HepG2 (cell line): ENCODE measurements around the gene KDM4B. TPM values are rescaled to one million over a fixed set of nuclear protein-coding genes. Genes with fewer than 3 reads are reported as not detected.

ENCODE experiments used
- ATAC-seq: fragments of 200-7000 bp; cut with Tn5 transposase; 3 replicates; pipeline ENCODE4 v1.9.1; 2020; ENCODE audit warnings: mild to moderate bottlenecking, moderate library complexity
- BruUV-seq: library from RNA; stranded (reverse); fragments of 400-500 nt; replicated peaks from 2 replicates; lab custom pipeline; 2021; lab: Mats Ljungman, UMichigan
- CTCF ChIA-PET: fragments of 300-600 bp; formaldehyde crosslinking; extraction: SDS; loops from one replicate; lab custom pipeline; 2021; ENCODE audit warnings: low total read pairs, inconsistent platforms, low intra/inter-chr PET ratio; lab: Yijun Ruan, JAX
- POLR2A ChIA-PET: fragments of 350-600 bp; sonication (Branson Sonifier 250); formaldehyde crosslinking; loops from one replicate; lab custom pipeline; 2020; ENCODE audit warnings: antibody characterized with exemption, inconsistent platforms; lab: Yijun Ruan, JAX
- DNase-seq: peaks from one replicate; pipeline ENCODE4 v3.0.0-alpha.2; 2015; ENCODE audit warnings: low spot score
- FAIRE-seq: peaks from 3 replicates; lab custom pipeline; 2011; peaks lifted over from hg19 to GRCh38; lab: Jason Lieb, UNC
- H2AFZ ChIP-seq: one replicate; pipeline ENCODE4 v1.6.1; 2011; ENCODE audit warnings: low read length, inconsistent platforms
- H3K27ac ChIP-seq: fragments of 300-600 bp; 3 replicates; pipeline ENCODE4 v1.8.0; 2011; ENCODE audit warnings: mixed run types, mild to moderate bottlenecking, mixed read lengths, low read length, inconsistent platforms; ENCODE audit not compliant: insufficient read depth; ENCODE audit errors: extremely low read length
- H3K27me3 ChIP-seq, 2 experiments: fragments of 200-600 bp in 1 of 2; 2 replicates in 1 of 2; 3 replicates in 1 of 2; pipeline versions ENCODE4 v1.6.0 to v1.8.0; 2011; ENCODE audit warnings: low read length in 2 of 2, mild to moderate bottlenecking in 2 of 2, moderate library complexity in 2 of 2, inconsistent platforms in 1 of 2; ENCODE audit not compliant: insufficient read depth in 2 of 2, control insufficient read depth in 1 of 2
- H3K36me3 ChIP-seq, 2 experiments: fragments of 200-600 bp in 1 of 2; replicated peaks in 1 of 2; 2 replicates in 1 of 2; 3 replicates in 1 of 2; pipeline versions ENCODE4 v1.5.1 to v1.8.0; 2011; ENCODE audit warnings: low read length in 2 of 2, inconsistent platforms in 1 of 2; ENCODE audit not compliant: insufficient read depth in 2 of 2, control insufficient read depth in 1 of 2
- H3K4me1 ChIP-seq: 2 replicates; pipeline ENCODE4 v1.5.1; 2012; ENCODE audit warnings: low read length, inconsistent platforms; ENCODE audit not compliant: insufficient read depth
- H3K4me2 ChIP-seq: 2 replicates; pipeline ENCODE4 v1.6.0; 2011; ENCODE audit warnings: low read depth, low read length, inconsistent platforms
- H3K4me3 ChIP-seq, 3 experiments: fragments of 200-600 bp in 1 of 3; sonication (generic), shearing (Covaris generic) in 1 of 3; replicated peaks in 1 of 3; 2 replicates each; pipeline ENCODE4 v1.5.1; 2011 to 2016; ENCODE audit warnings: low read length in 3 of 3, inconsistent platforms in 2 of 3, low read depth in 2 of 3, mild to moderate bottlenecking in 2 of 3, control low read depth in 1 of 3, mixed read lengths in 1 of 3; ENCODE audit not compliant: insufficient read depth in 1 of 3
- H3K79me2 ChIP-seq: one replicate; pipeline ENCODE4 v1.6.1; 2011; ENCODE audit warnings: low read length, inconsistent platforms; ENCODE audit not compliant: insufficient read depth
- H3K9ac ChIP-seq: 2 replicates; pipeline ENCODE4 v1.6.0; 2011; ENCODE audit warnings: mild to moderate bottlenecking, low read depth, low read length, inconsistent platforms; ENCODE audit not compliant: insufficient read depth
- H3K9me3 ChIP-seq: 2 replicates; pipeline ENCODE4 v1.5.1; 2012; ENCODE audit warnings: mild to moderate bottlenecking, low read length
- H4K20me1 ChIP-seq: 2 replicates; pipeline ENCODE4 v1.6.0; 2011; ENCODE audit warnings: inconsistent platforms, mild to moderate bottlenecking, low read length, moderate library complexity; ENCODE audit not compliant: insufficient read depth
- ATRX ChIP-seq: sonication (generic); formaldehyde crosslinking; IDR thresholded peaks from 2 replicates; pipeline ENCODE4 v1.4.0; 2020; ENCODE audit warnings: missing genetic modification reagents, borderline replicate concordance
- CREBL2 ChIP-seq: sonication (generic); formaldehyde crosslinking; IDR thresholded peaks from 2 replicates; pipeline ENCODE4 v1.8.1; 2023; ENCODE audit warnings: missing genetic modification reagents, mild to moderate bottlenecking, borderline replicate concordance
- MIER3 ChIP-seq: IDR thresholded peaks from 2 replicates; pipeline ENCODE4 v1.6.1; 2016; ENCODE audit warnings: missing compliant biosample characterization, borderline replicate concordance
- ZBTB10 ChIP-seq: sonication (generic); formaldehyde crosslinking; IDR thresholded peaks from 2 replicates; pipeline ENCODE4 v1.4.0; 2020; ENCODE audit warnings: missing genetic modification reagents, borderline replicate concordance
- ZNF780A ChIP-seq: sonication (generic); formaldehyde crosslinking; IDR thresholded peaks from 2 replicates; pipeline ENCODE4 v1.8.0; 2022; ENCODE audit warnings: mild to moderate bottlenecking, missing genetic modification reagents, moderate library complexity
- WGBS: methylation state at CpG from one replicate; pipeline ENCODE4 v1.1.6; 2017; ENCODE audit warnings: low lambda C conversion rate; 5-methylcytosine and 5-hydroxymethylcytosine counted together
- in situ Hi-C: cut with HindIII; loops from 2 replicates; pipeline ENCODE4 v1.10.0; 2017; ENCODE audit warnings: low pct_unique_long_range_greater_than_20kb; ENCODE audit not compliant: extremely low pct_ligation_motif_present
- intact Hi-C: fragments of 100-400 bp; cut with micrococcal nuclease; formaldehyde crosslinking; loops from one replicate; pipeline ENCODE4 v1.10.0; 2022; ENCODE audit not compliant: unreplicated experiment
- polyA plus RNA-seq, 8 experiments: library from polyadenylated mRNA; depleted of rRNA in 3 of 8; stranded (reverse) in 7 of 8; unstranded in 1 of 8; fragments of >200 nt; fragmentation: Illumina TruSeq in 4 of 8; extraction: Trizol in 4 of 8; gene quantifications; 2 replicates each; pipeline versions ENCODE4 v1.2.1 to v1.2.3, GENCODE V29; 2011 to 2016; ENCODE audit warnings: low read depth in 4 of 8, missing spikeins in 1 of 8, mixed read lengths in 1 of 8; ENCODE audit not compliant: insufficient read depth in 1 of 8
- total RNA-seq, 5 experiments: library from RNA; depleted of rRNA; stranded (reverse); fragments of >200 nt; fragmentation: Illumina TruSeq; extraction: Trizol; gene quantifications; 2 replicates each; pipeline ENCODE4 v1.2.3, GENCODE V29; 2016; ENCODE audit warnings: low read depth in 1 of 5

KDM4B gene
- total and polyA plus RNA-seq, 2 of the 13 experiments (the other 11 are each of a cell fraction or from before 2014, with no cell fraction given) = 4.9 to 14.6 TPM

DNA sequence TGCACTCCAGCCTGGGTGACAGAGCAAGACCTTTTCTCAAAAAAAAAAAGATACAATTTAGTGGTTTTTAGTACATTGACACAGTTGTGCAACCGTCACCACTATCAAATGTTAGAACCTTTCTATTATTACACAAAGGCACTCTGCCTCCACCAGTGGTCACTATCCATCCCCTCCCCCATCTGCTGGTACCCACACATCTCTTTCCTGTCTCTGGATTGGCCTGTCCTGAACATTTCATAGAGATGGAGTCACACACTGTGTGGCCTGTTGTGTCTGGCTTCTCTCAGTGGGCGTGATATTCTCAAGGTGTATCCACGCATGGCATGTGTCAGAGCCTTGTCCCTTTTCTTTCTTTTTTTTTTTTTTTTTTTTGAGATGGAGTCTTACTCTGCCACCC, 11.2 kb downstream of the KDM4B start:
- in situ Hi-C loops (no loop called here), intact Hi-C loops (no loop called here)
- Histone ChIP-seq H3K27ac (no peak overlapping the region), H3K4me2 (no peak overlapping the region), H3K9me3 (no peaks in the 10 kb centered on the region), H3K4me1 (peaks cover 25% of the 10 kb centered on the region), H3K9ac (no peak overlapping the region), H3K36me3 (peaks cover 8 to 28% of the 10 kb centered on the region in 2 experiments; a peak in 4 of 5 replicates), H4K20me1 (peaks cover 49% of the 10 kb centered on the region), H3K4me3 (no peak overlapping the region), H3K79me2 (peaks cover 65% of the 10 kb centered on the region), H3K27me3 (no peaks in the 10 kb centered on the region), H2AFZ (no peak overlapping the region)
- FAIRE-seq = no peak
- no peak for DNase-seq
- no peak for ATAC-seq
- TF ChIP-seq MIER3 (CRISPR knock-in tag) = no peak
- TF ChIP-seq CREBL2 (CRISPR knock-in tag) = no peak
- no peak for TF ChIP-seq ZBTB10
- no peak for TF ChIP-seq ATRX (CRISPR knock-in tag)
- TF ChIP-seq ZNF780A (CRISPR knock-in tag) = no peak
- CTCF ChIA-PET = no interaction called here
- BruUV-seq = no TSS peak
- POLR2A ChIA-PET = interaction anchor here (0.7 kb wide), 1 partner anchor 11 kb away, joined by 3 read pairs; the partner anchor contains the start of gene KDM4B
- WGBS = 87% methylated on average over 3 of the region's 3 CpGs
